ENCODE measurements around the gene APPL2. TPM values are rescaled to one million over a fixed set of nuclear protein-coding genes. Genes with fewer than 3 reads are reported as not detected.

Gene APPL2
- polyA plus RNA-seq, 2 of the 4 experiments (the other 2 are of a cell fraction), result 24.1 to 62.6 TPM

- TF ChIP-seq BCL3 (IDR thresholded peaks at IDR 0.05), result no peak
- TF ChIP-seq FOSL2 (IDR thresholded peaks at IDR 0.05), result no peak
- TF ChIP-seq FOSL2 (CRISPR knock-in tag; IDR thresholded peaks at IDR 0.05), result no peak
- TF ChIP-seq USF2 (IDR thresholded peaks at IDR 0.05), result no peak
These were observed 7.0 kb downstream of the APPL2 start (continued) for GRCh38 chr12:105228966-105229365.

GRCh38 chr12:105228494-105228893 lies 7.5 kb downstream of the APPL2 start:
- FAIRE-seq (no peak), ATAC-seq (no peak), DNase-seq (ENCODE audit: low read depth in 1 of 2, low spot score in 1 of 2) (no peak)
- Histone ChIP-seq H3K4me1 (no peaks in the 10 kb centered on the region), H3K4me2 (no peak overlapping the region), H3K9me3 (no peaks in the 10 kb centered on the region), H3K27ac (no peak overlapping the region), H3K4me3 (no peak overlapping the region)
- POLR2A ChIA-PET, result no interaction called here
- CTCF ChIA-PET, result interaction anchor here (1.1 kb wide), 1 partner anchor 19 kb away, joined by 3 read pairs; no protein-coding TSS in a partner anchor
- WGBS (ENCODE audit: missing lambda C conversion rate), result 84% methylated on average over 1 of the region's 1 CpG
- peak; percentile 50 for TF ChIP-seq MAFK (IDR thresholded peaks at IDR 0.05; ENCODE audit: partially characterized antibody)
- TF ChIP-seq REST (IDR thresholded peaks at IDR 0.05), result no peak

GRCh38 chr12:105227879-105228278 lies 8.1 kb downstream of the APPL2 start:
- no peaks in the 10 kb centered on the region for H3K4me1 ChIP-seq
- CTCF ChIA-PET, result interaction anchor here (9.6 kb wide), 1 partner anchor 7 kb away, joined by 44 read pairs; the partner anchor contains the start of gene APPL2
- FAIRE-seq (no peak), DNase-seq (ENCODE audit: low read depth in 1 of 2, low spot score in 1 of 2) (no peak), ATAC-seq (no peak)
- POLR2A ChIA-PET, result no interaction called here
- no peak overlapping the region for H3K4me2 ChIP-seq
- H3K4me3 ChIP-seq, result no peak overlapping the region
- WGBS (ENCODE audit: missing lambda C conversion rate), result 88% methylated on average over 3 of the region's 3 CpGs
- no peak overlapping the region for H3K27ac ChIP-seq
- TF ChIP-seq RAD21 (conservative IDR thresholded peaks at IDR 0.05 in 1 of 2, IDR thresholded peaks at IDR 0.05 in 1 of 2), result no peak
- no peak for TF ChIP-seq MAZ (IDR thresholded peaks at IDR 0.05; ENCODE audit: borderline replicate concordance, low read depth, low read length)
- no peak for TF ChIP-seq EP300 (IDR thresholded peaks at IDR 0.05)
- no peak for TF ChIP-seq RCOR1 (IDR thresholded peaks at IDR 0.05; ENCODE audit: low read depth, low read length)
- TF ChIP-seq REST (IDR thresholded peaks at IDR 0.05), result no peak
- TF ChIP-seq CTCF (IDR thresholded peaks at IDR 0.05), result no peak
- no peak for TF ChIP-seq ESRRA (IDR thresholded peaks at IDR 0.05; ENCODE audit: borderline replicate concordance, low read length)
- TF ChIP-seq HES2 (IDR thresholded peaks at IDR 0.05), result no peak
- H3K9me3 ChIP-seq, result no peaks in the 10 kb centered on the region

All from A549 (cell line).